WTC11 (cell line): ENCODE data around the gene ARID1A.

Experiments
- ESRRA ChIP-seq: sonication (generic); formaldehyde crosslinking; IDR thresholded peaks from 2 replicates; pipeline ENCODE4 v1.8.1; 2022; ENCODE audit warnings: mild to moderate bottlenecking, missing genetic modification reagents, borderline replicate concordance
- ETV6 ChIP-seq: sonication (generic); formaldehyde crosslinking; IDR thresholded peaks from 2 replicates; pipeline ENCODE4 v1.8.1; 2022; ENCODE audit warnings: mild to moderate bottlenecking, missing genetic modification reagents
- FOXP1 ChIP-seq: sonication (generic); formaldehyde crosslinking; IDR thresholded peaks from 2 replicates; pipeline ENCODE4 v1.8.0; 2022; ENCODE audit warnings: missing genetic modification reagents, mild to moderate bottlenecking, moderate library complexity, borderline replicate concordance
- GTF2I ChIP-seq: fragments of 250-450 bp; sonication (Bioruptor Pico); conservative IDR thresholded peaks from 2 replicates; pipeline ENCODE4 v1.4.0; 2021; ENCODE audit warnings: mild to moderate bottlenecking
- TEAD4 ChIP-seq: sonication (generic); formaldehyde crosslinking; IDR thresholded peaks from 2 replicates; pipeline ENCODE4 v1.8.0; 2022; ENCODE audit warnings: mild to moderate bottlenecking, missing genetic modification reagents
- TF ChIP-seq, protein P1 (sequence below): sonication (generic); formaldehyde crosslinking; IDR thresholded peaks from 2 replicates; pipeline ENCODE4 v1.8.1; 2023; ENCODE audit warnings: mild to moderate bottlenecking, missing genetic modification reagents, moderate library complexity
- TF ChIP-seq, protein P2 (sequence below): fragments of 200-600 bp; IDR thresholded peaks from 2 replicates; pipeline ENCODE4 v1.8.0; 2022; ENCODE audit warnings: antibody characterized with exemption
- TF ChIP-seq, protein P3 (sequence below): sonication (generic); formaldehyde crosslinking; IDR thresholded peaks from 2 replicates; pipeline ENCODE4 v1.8.0; 2022; ENCODE audit warnings: mild to moderate bottlenecking, missing genetic modification reagents
- TF ChIP-seq, protein P4 (sequence below): sonication (generic); formaldehyde crosslinking; IDR thresholded peaks from 2 replicates; pipeline ENCODE4 v1.8.1; 2023; ENCODE audit warnings: mild to moderate bottlenecking, missing genetic modification reagents, borderline replicate concordance

DNA sequence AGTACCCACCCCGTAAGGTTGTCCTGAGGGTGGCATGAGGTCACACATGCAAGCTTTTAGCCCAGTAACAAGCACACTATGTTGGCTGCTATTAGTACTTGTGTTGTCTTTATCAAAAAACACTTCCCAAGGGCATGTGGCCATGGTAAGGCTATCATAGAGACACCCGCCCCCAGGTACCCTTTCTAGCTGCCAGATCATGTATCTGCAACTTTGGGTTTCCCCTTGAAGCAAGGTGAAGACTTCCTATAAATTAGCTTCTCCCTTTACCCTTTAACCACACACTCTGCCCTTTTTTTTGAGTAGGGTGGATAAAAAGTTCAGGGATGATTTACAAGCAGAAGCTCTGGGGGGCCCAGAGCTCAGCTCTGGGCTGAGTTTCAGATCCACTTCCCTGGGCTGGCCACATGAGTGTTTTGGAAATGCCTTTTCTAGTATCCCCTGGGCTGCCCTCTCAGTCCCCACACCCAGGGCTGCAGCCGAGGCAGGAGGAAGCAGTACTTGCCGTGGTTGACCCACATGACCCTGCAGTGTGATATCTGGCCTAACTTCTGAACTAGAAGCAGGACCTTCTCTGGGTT is 132.7 kb downstream of the ARID1A start:
- TF ChIP-seq, protein P1, sequence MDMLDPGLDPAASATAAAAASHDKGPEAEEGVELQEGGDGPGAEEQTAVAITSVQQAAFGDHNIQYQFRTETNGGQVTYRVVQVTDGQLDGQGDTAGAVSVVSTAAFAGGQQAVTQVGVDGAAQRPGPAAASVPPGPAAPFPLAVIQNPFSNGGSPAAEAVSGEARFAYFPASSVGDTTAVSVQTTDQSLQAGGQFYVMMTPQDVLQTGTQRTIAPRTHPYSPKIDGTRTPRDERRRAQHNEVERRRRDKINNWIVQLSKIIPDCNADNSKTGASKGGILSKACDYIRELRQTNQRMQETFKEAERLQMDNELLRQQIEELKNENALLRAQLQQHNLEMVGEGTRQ (CRISPR knock-in tag): no peak
- TF ChIP-seq, protein P2, sequence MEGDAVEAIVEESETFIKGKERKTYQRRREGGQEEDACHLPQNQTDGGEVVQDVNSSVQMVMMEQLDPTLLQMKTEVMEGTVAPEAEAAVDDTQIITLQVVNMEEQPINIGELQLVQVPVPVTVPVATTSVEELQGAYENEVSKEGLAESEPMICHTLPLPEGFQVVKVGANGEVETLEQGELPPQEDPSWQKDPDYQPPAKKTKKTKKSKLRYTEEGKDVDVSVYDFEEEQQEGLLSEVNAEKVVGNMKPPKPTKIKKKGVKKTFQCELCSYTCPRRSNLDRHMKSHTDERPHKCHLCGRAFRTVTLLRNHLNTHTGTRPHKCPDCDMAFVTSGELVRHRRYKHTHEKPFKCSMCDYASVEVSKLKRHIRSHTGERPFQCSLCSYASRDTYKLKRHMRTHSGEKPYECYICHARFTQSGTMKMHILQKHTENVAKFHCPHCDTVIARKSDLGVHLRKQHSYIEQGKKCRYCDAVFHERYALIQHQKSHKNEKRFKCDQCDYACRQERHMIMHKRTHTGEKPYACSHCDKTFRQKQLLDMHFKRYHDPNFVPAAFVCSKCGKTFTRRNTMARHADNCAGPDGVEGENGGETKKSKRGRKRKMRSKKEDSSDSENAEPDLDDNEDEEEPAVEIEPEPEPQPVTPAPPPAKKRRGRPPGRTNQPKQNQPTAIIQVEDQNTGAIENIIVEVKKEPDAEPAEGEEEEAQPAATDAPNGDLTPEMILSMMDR: no peak
- TF ChIP-seq, protein P3, sequence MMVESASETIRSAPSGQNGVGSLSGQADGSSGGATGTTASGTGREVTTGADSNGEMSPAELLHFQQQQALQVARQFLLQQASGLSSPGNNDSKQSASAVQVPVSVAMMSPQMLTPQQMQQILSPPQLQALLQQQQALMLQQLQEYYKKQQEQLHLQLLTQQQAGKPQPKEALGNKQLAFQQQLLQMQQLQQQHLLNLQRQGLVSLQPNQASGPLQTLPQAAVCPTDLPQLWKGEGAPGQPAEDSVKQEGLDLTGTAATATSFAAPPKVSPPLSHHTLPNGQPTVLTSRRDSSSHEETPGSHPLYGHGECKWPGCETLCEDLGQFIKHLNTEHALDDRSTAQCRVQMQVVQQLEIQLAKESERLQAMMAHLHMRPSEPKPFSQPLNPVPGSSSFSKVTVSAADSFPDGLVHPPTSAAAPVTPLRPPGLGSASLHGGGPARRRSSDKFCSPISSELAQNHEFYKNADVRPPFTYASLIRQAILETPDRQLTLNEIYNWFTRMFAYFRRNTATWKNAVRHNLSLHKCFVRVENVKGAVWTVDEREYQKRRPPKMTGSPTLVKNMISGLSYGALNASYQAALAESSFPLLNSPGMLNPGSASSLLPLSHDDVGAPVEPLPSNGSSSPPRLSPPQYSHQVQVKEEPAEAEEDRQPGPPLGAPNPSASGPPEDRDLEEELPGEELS (CRISPR knock-in tag): no peak
- TF ChIP-seq, protein P4, sequence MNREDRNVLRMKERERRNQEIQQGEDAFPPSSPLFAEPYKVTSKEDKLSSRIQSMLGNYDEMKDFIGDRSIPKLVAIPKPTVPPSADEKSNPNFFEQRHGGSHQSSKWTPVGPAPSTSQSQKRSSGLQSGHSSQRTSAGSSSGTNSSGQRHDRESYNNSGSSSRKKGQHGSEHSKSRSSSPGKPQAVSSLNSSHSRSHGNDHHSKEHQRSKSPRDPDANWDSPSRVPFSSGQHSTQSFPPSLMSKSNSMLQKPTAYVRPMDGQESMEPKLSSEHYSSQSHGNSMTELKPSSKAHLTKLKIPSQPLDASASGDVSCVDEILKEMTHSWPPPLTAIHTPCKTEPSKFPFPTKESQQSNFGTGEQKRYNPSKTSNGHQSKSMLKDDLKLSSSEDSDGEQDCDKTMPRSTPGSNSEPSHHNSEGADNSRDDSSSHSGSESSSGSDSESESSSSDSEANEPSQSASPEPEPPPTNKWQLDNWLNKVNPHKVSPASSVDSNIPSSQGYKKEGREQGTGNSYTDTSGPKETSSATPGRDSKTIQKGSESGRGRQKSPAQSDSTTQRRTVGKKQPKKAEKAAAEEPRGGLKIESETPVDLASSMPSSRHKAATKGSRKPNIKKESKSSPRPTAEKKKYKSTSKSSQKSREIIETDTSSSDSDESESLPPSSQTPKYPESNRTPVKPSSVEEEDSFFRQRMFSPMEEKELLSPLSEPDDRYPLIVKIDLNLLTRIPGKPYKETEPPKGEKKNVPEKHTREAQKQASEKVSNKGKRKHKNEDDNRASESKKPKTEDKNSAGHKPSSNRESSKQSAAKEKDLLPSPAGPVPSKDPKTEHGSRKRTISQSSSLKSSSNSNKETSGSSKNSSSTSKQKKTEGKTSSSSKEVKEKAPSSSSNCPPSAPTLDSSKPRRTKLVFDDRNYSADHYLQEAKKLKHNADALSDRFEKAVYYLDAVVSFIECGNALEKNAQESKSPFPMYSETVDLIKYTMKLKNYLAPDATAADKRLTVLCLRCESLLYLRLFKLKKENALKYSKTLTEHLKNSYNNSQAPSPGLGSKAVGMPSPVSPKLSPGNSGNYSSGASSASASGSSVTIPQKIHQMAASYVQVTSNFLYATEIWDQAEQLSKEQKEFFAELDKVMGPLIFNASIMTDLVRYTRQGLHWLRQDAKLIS (CRISPR knock-in tag): no peak
- TF ChIP-seq TEAD4 (CRISPR knock-in tag) (no peak), ESRRA (CRISPR knock-in tag) (no peak), GTF2I (CRISPR knock-in tag) (no peak), FOXP1 (CRISPR knock-in tag) (no peak), ETV6 (CRISPR knock-in tag) (no peak)
